Measurements from ENCODE around the gene BLM. TPM values are rescaled to one million over a fixed set of nuclear protein-coding genes. Genes with fewer than 3 reads are reported as not detected.

Gene BLM
- total RNA-seq, 1 donor from 2014 or later: 58.0 TPM

DNA sequence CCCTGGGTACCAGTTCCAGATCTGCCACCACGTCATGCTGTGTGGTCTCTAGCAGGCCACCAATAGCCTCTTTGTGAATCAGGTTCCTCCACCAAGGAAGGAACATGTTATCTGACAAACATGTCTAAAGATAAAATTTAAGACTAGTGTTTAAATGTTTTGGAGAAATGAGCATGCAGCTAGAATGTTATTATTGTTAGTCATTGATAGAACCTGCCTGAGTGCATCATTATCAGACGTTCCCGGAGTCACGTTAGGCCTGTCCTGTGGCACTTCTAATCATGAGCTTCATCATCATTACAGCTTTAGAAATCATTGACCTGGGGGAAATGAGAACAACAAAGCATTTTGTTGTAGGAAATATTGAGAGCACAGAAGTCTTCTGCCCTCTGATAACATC is 92.4 kb downstream of the BLM start:
- H3K4me1 ChIP-seq: no peaks in the 10 kb centered on the region
- no peak overlapping the region for H3K4me2 ChIP-seq
- no peak for DNase-seq (ENCODE audit: low spot score)
- no peaks in the 10 kb centered on the region for H4K20me1 ChIP-seq (ENCODE audit: low read depth)
- no peak overlapping the region for H3K9ac ChIP-seq
- no peak overlapping the region for H3K27ac Mint-ChIP-seq
- H3K9me3 ChIP-seq (ENCODE audit: low read depth): no peaks in the 10 kb centered on the region
- no peak overlapping the region for H3K27ac ChIP-seq
- H3K36me3 ChIP-seq: peaks cover 5% of the 10 kb centered on the region
- H3K27me3 ChIP-seq: no peaks in the 10 kb centered on the region
- TF ChIP-seq, protein P1, sequence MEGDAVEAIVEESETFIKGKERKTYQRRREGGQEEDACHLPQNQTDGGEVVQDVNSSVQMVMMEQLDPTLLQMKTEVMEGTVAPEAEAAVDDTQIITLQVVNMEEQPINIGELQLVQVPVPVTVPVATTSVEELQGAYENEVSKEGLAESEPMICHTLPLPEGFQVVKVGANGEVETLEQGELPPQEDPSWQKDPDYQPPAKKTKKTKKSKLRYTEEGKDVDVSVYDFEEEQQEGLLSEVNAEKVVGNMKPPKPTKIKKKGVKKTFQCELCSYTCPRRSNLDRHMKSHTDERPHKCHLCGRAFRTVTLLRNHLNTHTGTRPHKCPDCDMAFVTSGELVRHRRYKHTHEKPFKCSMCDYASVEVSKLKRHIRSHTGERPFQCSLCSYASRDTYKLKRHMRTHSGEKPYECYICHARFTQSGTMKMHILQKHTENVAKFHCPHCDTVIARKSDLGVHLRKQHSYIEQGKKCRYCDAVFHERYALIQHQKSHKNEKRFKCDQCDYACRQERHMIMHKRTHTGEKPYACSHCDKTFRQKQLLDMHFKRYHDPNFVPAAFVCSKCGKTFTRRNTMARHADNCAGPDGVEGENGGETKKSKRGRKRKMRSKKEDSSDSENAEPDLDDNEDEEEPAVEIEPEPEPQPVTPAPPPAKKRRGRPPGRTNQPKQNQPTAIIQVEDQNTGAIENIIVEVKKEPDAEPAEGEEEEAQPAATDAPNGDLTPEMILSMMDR (IDR thresholded peaks at IDR 0.05): no peak
- TF ChIP-seq EZH2phosphoT487 (IDR thresholded peaks at IDR 0.05): no peak
- no peaks in the 10 kb centered on the region for H3F3A ChIP-seq (ENCODE audit: low read depth)
- no peaks in the 10 kb centered on the region for H3K27me3 Mint-ChIP-seq (ENCODE audit: insufficient read depth, low read depth)
- no peak overlapping the region for H2AFZ ChIP-seq (replicated peaks)
- no peak overlapping the region for H3K4me3 ChIP-seq
- no peaks in the 10 kb centered on the region for H3K79me2 ChIP-seq (ENCODE audit: low read depth)
- H3K36me3 Mint-ChIP-seq: peaks cover 12% of the 10 kb centered on the region
- H3K4me1 Mint-ChIP-seq: no peaks in the 10 kb centered on the region
- no peaks in the 10 kb centered on the region for H3K9me3 Mint-ChIP-seq
- no peak overlapping the region for H3K4me3 Mint-ChIP-seq

DNA sequence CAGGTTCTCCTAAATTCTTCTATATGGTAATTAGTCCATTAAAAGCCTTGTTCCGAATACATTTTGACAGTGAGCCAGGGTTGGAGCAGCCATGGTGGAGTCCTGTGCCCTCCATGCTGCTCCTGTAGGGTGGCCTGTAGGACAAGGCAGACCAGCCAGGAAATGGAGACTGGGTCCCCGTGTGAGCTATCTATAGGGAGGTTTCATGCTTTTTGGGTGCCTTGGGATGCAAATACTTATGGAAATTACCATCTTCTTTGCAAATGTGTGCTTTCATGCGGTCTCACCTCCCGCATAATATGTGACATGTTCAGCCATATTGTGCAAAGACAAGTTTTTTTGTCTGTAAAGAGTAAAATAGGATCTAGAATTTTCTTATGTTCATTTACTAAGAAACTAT is 93.2 kb downstream of the BLM start:
- Mint-ChIP-seq H3K4me3 (no peak overlapping the region), H3K36me3 (peaks cover 12% of the 10 kb centered on the region), H3K27me3 (ENCODE audit: insufficient read depth, low read depth) (no peaks in the 10 kb centered on the region), H3K4me1 (no peaks in the 10 kb centered on the region), H3K27ac (no peak overlapping the region), H3K9me3 (no peaks in the 10 kb centered on the region)
- no peaks in the 10 kb centered on the region for H3K4me1 ChIP-seq
- no peak overlapping the region for H2AFZ ChIP-seq (replicated peaks)
- H3K4me2 ChIP-seq: no peak overlapping the region
- H3K9ac ChIP-seq: no peak overlapping the region
- H3K79me2 ChIP-seq (ENCODE audit: low read depth): no peaks in the 10 kb centered on the region
- H3K27ac ChIP-seq: no peak overlapping the region
- peaks cover 5% of the 10 kb centered on the region for H3K36me3 ChIP-seq
- H3F3A ChIP-seq (ENCODE audit: low read depth): no peaks in the 10 kb centered on the region
- no peaks in the 10 kb centered on the region for H3K9me3 ChIP-seq (ENCODE audit: low read depth)
- DNase-seq (ENCODE audit: low spot score): no peak
- H3K27me3 ChIP-seq: no peaks in the 10 kb centered on the region
- H3K4me3 ChIP-seq: no peak overlapping the region
- no peaks in the 10 kb centered on the region for H4K20me1 ChIP-seq (ENCODE audit: low read depth)
- TF ChIP-seq EZH2 (IDR thresholded peaks at IDR 0.05): no peak

DNA sequence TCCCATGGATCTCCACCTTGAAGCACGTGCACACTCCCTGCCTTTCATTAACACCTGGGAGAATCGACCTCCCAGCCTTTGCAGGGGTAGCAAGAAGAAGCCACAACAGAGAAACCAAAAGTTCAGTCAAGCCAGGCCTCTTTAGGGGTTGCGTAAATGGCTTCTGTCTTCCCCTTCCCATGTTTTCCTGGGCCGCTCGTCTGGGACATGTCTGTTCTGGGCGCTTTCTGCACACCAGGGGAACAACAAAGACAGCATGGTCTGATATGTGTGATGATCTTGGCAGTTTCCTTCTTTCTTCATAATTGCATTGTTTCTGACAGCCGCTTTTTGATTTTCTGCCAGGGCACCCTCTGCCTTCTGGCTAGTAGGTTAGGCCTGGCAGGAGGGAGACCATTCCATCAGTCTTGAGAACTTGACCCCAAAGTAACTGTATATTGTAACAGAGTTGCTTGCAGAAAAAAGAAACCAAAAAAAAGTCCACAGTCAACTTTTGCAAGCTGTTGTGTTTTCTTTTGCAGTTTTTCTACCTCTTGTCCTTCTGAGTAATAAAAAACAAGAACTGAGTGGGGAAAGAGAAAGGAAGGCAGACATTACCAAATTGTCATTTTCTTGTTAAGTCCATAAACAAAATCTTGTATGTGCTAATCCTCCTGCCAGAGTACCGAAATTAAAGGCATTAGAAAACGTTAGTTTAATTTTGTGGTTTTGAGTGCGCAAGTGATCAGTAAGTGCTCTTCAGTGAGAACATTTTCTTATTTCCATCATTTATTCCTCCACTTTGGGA is 95.2 kb downstream of the BLM start:
- Histone ChIP-seq H3K9me3 (ENCODE audit: low read depth) (no peaks in the 10 kb centered on the region), H3K79me2 (ENCODE audit: low read depth) (no peaks in the 10 kb centered on the region), H3K9ac (no peak overlapping the region), H3K4me2 (no peak overlapping the region), H3F3A (ENCODE audit: low read depth) (no peaks in the 10 kb centered on the region), H3K27ac (no peak overlapping the region), H3K27me3 (no peaks in the 10 kb centered on the region), H4K20me1 (ENCODE audit: low read depth) (no peaks in the 10 kb centered on the region), H3K4me1 (peaks cover 6% of the 10 kb centered on the region), H2AFZ (replicated peaks) (no peak overlapping the region), H3K36me3 (peaks cover 5% of the 10 kb centered on the region), H3K4me3 (no peak overlapping the region)
- DNase-seq (ENCODE audit: low spot score): no peak
- Mint-ChIP-seq H3K4me1 (no peaks in the 10 kb centered on the region), H3K4me3 (no peak overlapping the region), H3K36me3 (peaks cover 17% of the 10 kb centered on the region), H3K27me3 (ENCODE audit: insufficient read depth, low read depth) (peaks cover 4% of the 10 kb centered on the region), H3K9me3 (no peaks in the 10 kb centered on the region), H3K27ac (no peak overlapping the region)
- TF ChIP-seq EZH2phosphoT487 (IDR thresholded peaks at IDR 0.05): no peak
- TF ChIP-seq EZH2 (IDR thresholded peaks at IDR 0.05): no peak
- TF ChIP-seq, protein P1 (IDR thresholded peaks at IDR 0.05): no peak

DNA sequence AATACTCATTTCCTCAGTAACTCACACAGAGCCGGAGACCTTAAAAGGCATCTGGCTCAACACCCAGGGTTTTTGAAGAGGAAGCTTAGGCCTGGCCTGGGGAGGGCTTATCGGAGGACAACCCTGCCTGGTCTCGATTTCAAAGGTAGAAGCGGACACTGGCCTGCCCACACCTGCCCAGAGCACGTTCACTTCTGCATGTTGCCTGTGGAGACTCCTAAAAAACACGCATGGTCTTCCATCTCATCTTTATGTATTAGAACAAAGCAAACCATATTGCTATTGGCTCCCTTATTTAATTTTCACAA is 95.8 kb downstream of the BLM start:
- H3K36me3 ChIP-seq: peaks cover 5% of the 10 kb centered on the region
- no peaks in the 10 kb centered on the region for H3K27me3 ChIP-seq
- peaks cover 6% of the 10 kb centered on the region for H3K4me1 ChIP-seq
- Mint-ChIP-seq H3K4me3 (no peak overlapping the region), H3K4me1 (no peaks in the 10 kb centered on the region), H3K36me3 (peaks cover 17% of the 10 kb centered on the region), H3K27ac (no peak overlapping the region), H3K9me3 (no peaks in the 10 kb centered on the region), H3K27me3 (ENCODE audit: insufficient read depth, low read depth) (peaks cover 6% of the 10 kb centered on the region)
- no peak overlapping the region for H3K27ac ChIP-seq
- H3K9ac ChIP-seq: no peak overlapping the region
- H4K20me1 ChIP-seq (ENCODE audit: low read depth): no peaks in the 10 kb centered on the region
- DNase-seq (ENCODE audit: low spot score): no peak
- no peaks in the 10 kb centered on the region for H3K9me3 ChIP-seq (ENCODE audit: low read depth)
- H3K79me2 ChIP-seq (ENCODE audit: low read depth): no peaks in the 10 kb centered on the region
- no peak overlapping the region for H2AFZ ChIP-seq (replicated peaks)
- TF ChIP-seq EZH2 (IDR thresholded peaks at IDR 0.05) (no peak), EZH2phosphoT487 (IDR thresholded peaks at IDR 0.05) (no peak)
- TF ChIP-seq, protein P1 (IDR thresholded peaks at IDR 0.05): no peak
- H3K4me2 ChIP-seq: no peak overlapping the region
- H3F3A ChIP-seq (ENCODE audit: low read depth): no peaks in the 10 kb centered on the region
- H3K4me3 ChIP-seq: no peak overlapping the region

Data from neural progenitor cell (in vitro differentiated cells).